ENCODE data around the gene ABCC11.

- TF ChIP-seq CTCF (IDR thresholded peaks at IDR 0.05): no peak
- no peak for TF ChIP-seq POLR2A (IDR thresholded peaks at IDR 0.05)
Measured at GRCh38 chr16:48146710-48147109, 100.6 kb downstream of the ABCC11 start.

All from right lobe of liver (tissue), 4 donors.